GM12873 (cell line): ENCODE data around the gene HGD.

Experiments used
- TF ChIP-seq, protein P1 (sequence below): IDR thresholded peaks from 2 replicates; pipeline ENCODE4 v1.5.1; 2012; ENCODE audit warnings: low read depth, mild to moderate bottlenecking, moderate library complexity, low read length, control low read depth; ENCODE audit not compliant: insufficient read depth; ENCODE audit errors: missing control alignments

Gene HGD

DNA sequence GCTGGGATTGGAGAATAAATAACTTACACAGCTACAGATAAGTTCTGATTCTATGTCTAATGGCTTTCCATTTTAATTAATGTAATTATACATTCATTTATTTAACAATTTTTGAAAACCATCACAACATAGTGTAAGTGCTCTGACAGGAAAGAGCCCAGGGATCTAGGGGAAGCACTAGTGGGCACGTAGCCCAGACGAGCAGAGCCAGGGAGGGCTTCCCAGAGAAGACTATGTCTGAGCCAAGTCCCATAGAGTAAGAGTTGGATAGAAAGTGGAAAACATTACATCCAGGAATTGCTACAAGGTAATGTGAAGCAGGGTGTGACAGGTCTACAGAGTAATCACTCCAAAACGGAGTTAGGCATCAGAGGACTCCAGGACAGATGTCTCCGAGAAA is 2.9 kb upstream of the HGD start:
- TF ChIP-seq, protein P1, sequence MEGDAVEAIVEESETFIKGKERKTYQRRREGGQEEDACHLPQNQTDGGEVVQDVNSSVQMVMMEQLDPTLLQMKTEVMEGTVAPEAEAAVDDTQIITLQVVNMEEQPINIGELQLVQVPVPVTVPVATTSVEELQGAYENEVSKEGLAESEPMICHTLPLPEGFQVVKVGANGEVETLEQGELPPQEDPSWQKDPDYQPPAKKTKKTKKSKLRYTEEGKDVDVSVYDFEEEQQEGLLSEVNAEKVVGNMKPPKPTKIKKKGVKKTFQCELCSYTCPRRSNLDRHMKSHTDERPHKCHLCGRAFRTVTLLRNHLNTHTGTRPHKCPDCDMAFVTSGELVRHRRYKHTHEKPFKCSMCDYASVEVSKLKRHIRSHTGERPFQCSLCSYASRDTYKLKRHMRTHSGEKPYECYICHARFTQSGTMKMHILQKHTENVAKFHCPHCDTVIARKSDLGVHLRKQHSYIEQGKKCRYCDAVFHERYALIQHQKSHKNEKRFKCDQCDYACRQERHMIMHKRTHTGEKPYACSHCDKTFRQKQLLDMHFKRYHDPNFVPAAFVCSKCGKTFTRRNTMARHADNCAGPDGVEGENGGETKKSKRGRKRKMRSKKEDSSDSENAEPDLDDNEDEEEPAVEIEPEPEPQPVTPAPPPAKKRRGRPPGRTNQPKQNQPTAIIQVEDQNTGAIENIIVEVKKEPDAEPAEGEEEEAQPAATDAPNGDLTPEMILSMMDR = no peak

DNA sequence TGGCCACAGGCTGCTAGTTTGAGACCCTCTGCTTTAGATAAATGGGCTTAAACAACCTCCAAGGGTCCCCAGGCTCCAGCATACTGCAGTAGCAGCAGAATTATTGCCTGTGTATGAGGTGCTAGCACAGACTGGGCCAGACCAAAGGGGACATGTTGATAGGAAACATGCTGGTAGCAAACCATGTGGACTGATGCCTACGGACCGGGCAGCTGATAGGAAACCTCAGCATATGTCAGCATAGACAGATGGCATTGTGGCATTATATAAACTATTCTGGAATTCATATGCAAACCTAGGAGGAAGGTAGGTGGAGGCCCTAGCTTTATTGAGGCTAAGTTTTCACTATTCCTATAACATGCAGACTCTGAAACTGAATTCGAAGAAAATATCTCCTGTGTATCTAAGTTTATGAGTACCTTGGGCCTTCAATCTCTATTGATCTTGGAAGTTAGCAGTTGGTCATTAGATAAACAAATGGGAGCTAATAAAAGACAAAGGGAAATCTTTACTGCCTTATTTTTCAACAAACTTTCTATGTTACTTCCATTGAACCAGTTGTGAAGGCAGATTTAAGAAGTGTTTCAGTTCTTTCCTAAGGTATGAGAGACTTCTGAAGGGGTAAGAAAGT is 1.7 kb upstream of the HGD start:
- TF ChIP-seq, protein P1 = no peak

DNA sequence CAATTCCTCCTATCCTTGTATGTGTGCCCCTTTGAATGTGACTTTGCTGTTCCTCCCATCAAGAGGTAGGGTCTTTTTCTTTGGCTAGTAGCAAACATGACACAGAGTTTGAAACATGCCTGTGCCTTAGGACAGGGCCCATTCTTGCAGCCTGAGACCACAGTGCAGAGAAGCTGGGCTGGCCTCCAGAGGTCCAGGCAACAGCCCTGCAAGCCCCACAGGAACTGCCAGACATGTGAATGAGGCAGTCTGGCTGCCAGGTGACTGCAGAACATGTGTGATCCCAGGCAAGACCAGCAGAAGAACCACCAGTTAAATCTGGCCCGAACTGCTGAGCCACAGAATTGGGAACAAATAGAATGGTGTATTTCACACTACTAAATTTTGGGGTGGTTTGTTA is 1.2 kb upstream of the HGD start:
- TF ChIP-seq, protein P1 = no peak

DNA sequence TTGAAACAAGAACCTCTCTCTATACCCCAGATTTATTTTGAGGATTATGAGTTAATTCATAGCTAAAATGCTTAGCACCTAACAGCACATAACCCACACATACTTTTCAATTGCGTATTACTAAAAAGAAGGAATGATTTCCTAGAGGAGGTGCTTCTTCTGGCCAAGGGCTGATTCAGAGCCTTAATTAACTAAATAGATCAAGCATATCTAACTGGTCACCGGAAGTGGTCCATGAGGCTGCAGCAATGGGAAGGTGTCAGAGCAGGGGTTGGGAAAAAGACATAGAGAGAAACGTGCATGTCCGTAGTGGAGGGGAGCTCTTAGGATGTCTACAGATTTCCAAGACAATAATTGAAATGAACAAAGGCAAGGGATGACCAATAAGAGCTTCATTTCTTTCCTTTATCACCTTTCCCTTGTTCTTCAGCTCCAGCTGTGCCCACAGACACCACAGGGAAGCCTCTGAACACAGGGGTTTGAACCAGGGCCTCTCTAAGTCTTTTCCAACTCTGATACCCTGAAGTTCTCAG is 467 bp downstream of the HGD start:
- TF ChIP-seq, protein P1 = no peak

DNA sequence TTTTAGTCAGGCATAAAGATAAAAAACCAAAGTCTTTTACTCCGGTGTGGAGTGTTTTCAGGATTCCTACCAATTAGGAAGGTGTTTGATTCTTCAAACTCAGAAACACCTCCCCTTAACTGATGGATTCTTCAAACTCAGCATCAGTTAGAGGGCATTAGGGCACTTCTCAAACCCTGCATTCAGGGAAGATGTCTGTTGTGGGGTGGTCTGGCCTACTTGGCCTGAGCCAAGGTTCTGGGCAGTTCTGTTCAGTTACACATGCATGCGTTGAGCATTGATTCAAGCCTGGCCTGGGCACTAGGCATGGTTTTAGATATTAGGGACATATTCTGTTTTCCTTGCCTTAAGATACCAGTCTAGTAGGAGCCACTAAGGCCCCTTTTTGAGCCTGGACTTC is 1.0 kb downstream of the HGD start:
- TF ChIP-seq, protein P1 = no peak

DNA sequence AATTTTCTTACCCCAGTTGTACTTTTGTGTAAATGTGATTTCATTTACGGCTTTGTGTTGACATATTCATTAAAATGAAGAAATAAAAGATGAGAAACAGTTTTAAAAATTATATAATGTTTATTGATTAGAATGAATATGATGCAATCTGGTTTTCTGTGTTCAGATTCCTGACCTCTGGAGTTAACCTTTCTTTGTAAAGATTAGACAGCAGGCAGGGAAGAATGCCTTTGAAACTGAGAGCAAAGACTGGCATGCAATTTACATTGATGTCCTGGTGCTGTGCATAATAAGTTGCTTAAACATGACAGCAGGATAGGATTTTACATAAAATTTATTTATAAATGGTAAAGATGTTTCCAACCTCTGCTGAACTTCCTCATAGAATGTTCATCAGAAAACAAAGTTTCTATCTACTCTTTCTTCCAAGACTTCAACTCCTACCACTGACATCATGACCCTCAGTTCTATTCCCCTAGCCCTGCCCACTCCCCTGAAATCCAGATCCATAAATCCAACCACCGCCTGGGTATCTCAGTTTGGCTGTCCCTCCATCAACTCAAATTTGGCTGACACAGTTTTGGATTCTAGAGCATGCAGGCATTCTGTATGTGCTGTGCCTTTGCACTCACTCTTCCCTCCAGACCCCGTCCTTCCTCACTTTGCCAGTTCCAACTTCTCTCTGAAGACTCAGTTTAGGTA is 1.7 kb downstream of the HGD start:
- TF ChIP-seq, protein P1 = no peak

DNA sequence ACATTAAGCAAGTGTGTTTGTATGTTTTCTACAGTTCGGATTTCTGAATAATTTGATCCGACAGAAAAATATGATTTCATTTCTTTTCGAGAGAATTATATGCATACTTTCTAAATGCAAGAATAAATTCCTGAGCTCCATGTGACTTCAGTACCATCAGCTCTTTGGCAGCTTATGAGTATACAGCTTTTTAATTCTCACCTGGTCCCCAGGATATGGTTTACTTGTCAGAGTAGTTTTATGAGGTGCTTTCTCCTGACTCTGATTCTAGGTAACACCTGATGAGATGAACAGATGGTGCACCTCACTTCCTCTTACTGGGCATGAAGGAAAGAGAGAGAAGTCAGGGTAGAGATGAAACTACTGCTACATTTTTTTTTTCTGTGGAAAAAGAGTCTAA is 3.1 kb downstream of the HGD start:
- TF ChIP-seq, protein P1 = no peak
